ENCODE data around the gene PCDHGA3.

DNA sequence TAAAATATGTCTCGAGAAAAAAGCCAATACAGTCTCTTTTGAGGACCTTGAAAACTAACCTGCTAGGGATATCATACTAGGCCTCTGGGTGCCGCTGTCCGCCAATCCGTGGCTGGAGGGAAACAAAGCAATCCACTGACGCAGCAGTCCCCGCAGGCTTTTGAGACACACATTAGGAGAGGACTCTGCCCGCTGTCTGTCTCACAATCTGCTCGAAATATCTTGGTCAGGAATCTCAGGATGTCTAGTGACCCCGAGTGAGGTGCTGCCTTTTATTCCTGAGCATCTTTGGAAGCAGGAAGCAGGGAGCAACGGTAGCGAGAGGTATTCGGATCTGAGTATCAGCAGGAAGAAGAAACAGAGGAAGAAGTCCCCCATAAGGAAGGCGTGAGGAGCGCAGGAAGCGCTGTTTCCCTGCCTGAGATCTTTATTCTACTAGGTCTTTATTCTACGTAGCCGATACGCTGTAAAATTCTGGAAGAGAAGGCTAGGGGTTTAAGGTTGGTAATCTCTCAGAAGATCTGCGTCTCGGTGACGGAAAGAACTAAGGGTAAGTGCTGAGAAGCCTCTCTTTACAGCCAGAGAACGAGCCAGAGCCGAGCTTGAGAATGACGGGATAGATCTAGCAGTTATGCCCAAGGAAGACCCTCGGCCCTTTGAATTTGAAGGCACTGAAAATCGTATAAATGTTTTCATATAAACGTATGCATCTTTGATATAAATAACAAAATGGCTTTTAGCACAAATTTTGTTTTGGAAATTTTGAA is 17.4 kb upstream of the PCDHGA3 start:
- TF ChIP-seq, protein P1, sequence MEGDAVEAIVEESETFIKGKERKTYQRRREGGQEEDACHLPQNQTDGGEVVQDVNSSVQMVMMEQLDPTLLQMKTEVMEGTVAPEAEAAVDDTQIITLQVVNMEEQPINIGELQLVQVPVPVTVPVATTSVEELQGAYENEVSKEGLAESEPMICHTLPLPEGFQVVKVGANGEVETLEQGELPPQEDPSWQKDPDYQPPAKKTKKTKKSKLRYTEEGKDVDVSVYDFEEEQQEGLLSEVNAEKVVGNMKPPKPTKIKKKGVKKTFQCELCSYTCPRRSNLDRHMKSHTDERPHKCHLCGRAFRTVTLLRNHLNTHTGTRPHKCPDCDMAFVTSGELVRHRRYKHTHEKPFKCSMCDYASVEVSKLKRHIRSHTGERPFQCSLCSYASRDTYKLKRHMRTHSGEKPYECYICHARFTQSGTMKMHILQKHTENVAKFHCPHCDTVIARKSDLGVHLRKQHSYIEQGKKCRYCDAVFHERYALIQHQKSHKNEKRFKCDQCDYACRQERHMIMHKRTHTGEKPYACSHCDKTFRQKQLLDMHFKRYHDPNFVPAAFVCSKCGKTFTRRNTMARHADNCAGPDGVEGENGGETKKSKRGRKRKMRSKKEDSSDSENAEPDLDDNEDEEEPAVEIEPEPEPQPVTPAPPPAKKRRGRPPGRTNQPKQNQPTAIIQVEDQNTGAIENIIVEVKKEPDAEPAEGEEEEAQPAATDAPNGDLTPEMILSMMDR (conservative IDR thresholded peaks at IDR 0.05; ENCODE audit: low read depth, low read length), result peak; percentile 86
- TF ChIP-seq EZH2 (IDR thresholded peaks at IDR 0.05; ENCODE audit: borderline replicate concordance, low read depth, low read length, poor library complexity, severe bottlenecking), result no peak

All from A673 (cell line).